SK-N-SH (cell line): ENCODE results near the gene BEST3. TPM values are rescaled to one million over a fixed set of nuclear protein-coding genes. Genes with fewer than 3 reads are reported as not detected.

Source experiments
- CTCF ChIA-PET: fragments of 300-600, 350-600 bp; formaldehyde crosslinking; extraction: SDS; loops from one replicate; lab custom pipeline; 2021; lab: Yijun Ruan, JAX
- POLR2A ChIA-PET: fragments of 350-600 bp; sonication (Branson Sonifier 250); formaldehyde crosslinking; extraction: SDS; loops from one replicate; lab custom pipeline; 2020; ENCODE audit warnings: antibody characterized with exemption, inconsistent platforms; lab: Yijun Ruan, JAX
- DNase-seq: peaks from one replicate; pipeline ENCODE4 v3.0.0; 2012
- H2AFZ ChIP-seq: fragments of 200-600 bp; sonication (generic); 2 replicates; pipeline ENCODE4 v1.8.1; 2016; ENCODE audit warnings: antibody characterized with exemption, mild to moderate bottlenecking, low read depth
- H3F3A ChIP-seq: fragments of 200-600 bp; sonication (generic); replicated peaks from 2 replicates; pipeline ENCODE3; 2016; ENCODE audit warnings: antibody characterized with exemption, mild to moderate bottlenecking; ENCODE audit not compliant: insufficient read depth
- H3K27ac ChIP-seq, 2 experiments: fragments of 200-500 bp in 1 of 2; fragments of 200-600 bp in 1 of 2; sonication (Bioruptor generic) in 1 of 2; sonication (generic), shearing (Covaris generic) in 1 of 2; 2 replicates each; pipeline versions ENCODE4 v1.5.1 to v1.6.1; 2014 to 2016; ENCODE audit warnings: low read depth in 2 of 2, inconsistent platforms in 1 of 2, low read length in 1 of 2, mild to moderate bottlenecking in 1 of 2, mixed read lengths in 1 of 2
- H3K27me3 ChIP-seq: fragments of 200-600 bp; sonication (generic), shearing (Covaris generic); 2 replicates; pipeline ENCODE4 v1.6.1; 2016; ENCODE audit warnings: mixed run types; ENCODE audit not compliant: insufficient read depth
- H3K36me3 ChIP-seq, 2 experiments: fragments of 200-500 bp in 1 of 2; fragments of 200-600 bp in 1 of 2; sonication (Bioruptor generic) in 1 of 2; sonication (generic) in 1 of 2; replicated peaks in 1 of 2; 2 replicates each; pipeline versions ENCODE3 to v1.5.1; 2014 to 2016; ENCODE audit warnings: low read length in 1 of 2, mild to moderate bottlenecking in 1 of 2; ENCODE audit not compliant: insufficient read depth in 2 of 2, control insufficient read depth in 1 of 2
- H3K4me1 ChIP-seq, 2 experiments: fragments of 200-500 bp in 1 of 2; fragments of 200-600 bp in 1 of 2; sonication (Bioruptor generic) in 1 of 2; sonication (generic), shearing (Covaris generic) in 1 of 2; 2 replicates each; pipeline versions ENCODE4 v1.5.1 to v1.6.1; 2014 to 2016; ENCODE audit warnings: low read depth in 1 of 2, low read length in 1 of 2, mixed run types in 1 of 2; ENCODE audit not compliant: insufficient read depth in 2 of 2, control insufficient read depth in 1 of 2
- H3K4me2 ChIP-seq: fragments of 200-600 bp; sonication (generic), shearing (Covaris generic); 2 replicates; pipeline ENCODE4 v1.6.1; 2017; ENCODE audit warnings: mixed run types
- H3K4me3 ChIP-seq, 2 experiments: fragments of 200-500 bp in 1 of 2; fragments of 200-600 bp in 1 of 2; sonication (Bioruptor generic) in 1 of 2; sonication (generic), shearing (Covaris generic) in 1 of 2; 2 replicates each; pipeline versions ENCODE4 v1.5.1 to v1.8.1; 2014 to 2016; ENCODE audit warnings: low read depth in 2 of 2, inconsistent platforms in 1 of 2, low read length in 1 of 2, mild to moderate bottlenecking in 1 of 2, mixed read lengths in 1 of 2, moderate library complexity in 1 of 2
- H3K79me2 ChIP-seq: fragments of 200-600 bp; sonication (generic); 2 replicates; pipeline ENCODE4 v1.8.1; 2017; ENCODE audit warnings: mild to moderate bottlenecking; ENCODE audit not compliant: insufficient read depth
- H3K9ac ChIP-seq: fragments of 200-600 bp; sonication (generic); 2 replicates; pipeline ENCODE4 v1.6.1; 2017; ENCODE audit warnings: mixed run types
- H3K9me2 ChIP-seq: fragments of 200-600 bp; sonication (generic); 2 replicates; pipeline ENCODE4 v1.6.1; 2017; ENCODE audit warnings: mixed run types
- H3K9me3 ChIP-seq: fragments of 200-600 bp; sonication (generic); 2 replicates; pipeline ENCODE4 v1.6.1; 2017; ENCODE audit warnings: mixed run types, mild to moderate bottlenecking, moderate library complexity
- H4K20me1 ChIP-seq: fragments of 200-600 bp; sonication (generic); 2 replicates; pipeline ENCODE4 v1.6.1; 2017; ENCODE audit warnings: mild to moderate bottlenecking, mixed run types; ENCODE audit not compliant: insufficient read depth
- CHD2 ChIP-seq: fragments of 150-350 bp; IDR thresholded peaks from 2 replicates; pipeline ENCODE4 v1.6.1; 2018; ENCODE audit warnings: low read length; ENCODE audit not compliant: partially characterized antibody
- GABPA ChIP-seq: IDR thresholded peaks from 2 replicates; pipeline ENCODE4 v1.4.0; 2012; ENCODE audit warnings: low read depth, mild to moderate bottlenecking
- JUND ChIP-seq: IDR thresholded peaks from 2 replicates; pipeline ENCODE4 v1.4.0; 2012
- MEF2A ChIP-seq: IDR thresholded peaks from 2 replicates; pipeline ENCODE4 v1.4.0; 2012; ENCODE audit warnings: low read depth, borderline replicate concordance
- MXI1 ChIP-seq: IDR thresholded peaks from 2 replicates; pipeline ENCODE4 v1.6.1; 2012; ENCODE audit warnings: mild to moderate bottlenecking, low read depth, low read length, improper control_type of control experiment
- NFIC ChIP-seq: IDR thresholded peaks from 2 replicates; pipeline ENCODE4 v1.4.0; 2012; ENCODE audit warnings: borderline replicate concordance
- RCOR1 ChIP-seq: fragments of 150-350 bp; IDR thresholded peaks from 2 replicates; pipeline ENCODE4 v1.6.1; 2017; ENCODE audit warnings: antibody characterized with exemption, low read length
- SIN3A ChIP-seq: IDR thresholded peaks from 2 replicates; pipeline ENCODE4 v1.6.1; 2012; ENCODE audit warnings: low read depth, mild to moderate bottlenecking, low read length, moderate library complexity, borderline replicate concordance
- TAF1 ChIP-seq: IDR thresholded peaks from 2 replicates; pipeline ENCODE4 v1.6.1; 2012; ENCODE audit warnings: low read depth, mild to moderate bottlenecking, low read length, moderate library complexity, borderline replicate concordance
- YY1 ChIP-seq: IDR thresholded peaks from 2 replicates; pipeline ENCODE4 v1.4.0; 2012; ENCODE audit warnings: low read depth, mild to moderate bottlenecking
- WGBS: methylation state at CpG from one replicate; pipeline ENCODE4 v1.1.6; 2017; ENCODE audit warnings: low lambda C conversion rate; 5-methylcytosine and 5-hydroxymethylcytosine counted together
- polyA plus RNA-seq, 3 experiments: library from polyadenylated mRNA; depleted of rRNA; stranded (reverse); fragments of >200 nt; gene quantifications; 2 replicates each; pipeline ENCODE4 v1.2.3, GENCODE V29; 2012
- TF ChIP-seq, protein P1 (sequence below): IDR thresholded peaks from 2 replicates; pipeline ENCODE4 v1.6.1; 2012; ENCODE audit warnings: mild to moderate bottlenecking, low read depth, low read length, moderate library complexity
- TF ChIP-seq, protein P2 (sequence below): IDR thresholded peaks from 2 replicates; pipeline ENCODE4 v1.4.0; 2012; ENCODE audit warnings: low read depth, borderline replicate concordance
- TF ChIP-seq, protein P3 (sequence below): IDR thresholded peaks from 2 replicates; pipeline ENCODE4 v1.4.0; 2012; ENCODE audit warnings: low read depth, borderline replicate concordance
- TF ChIP-seq, protein P4 (sequence below): fragments of 150-350 bp; IDR thresholded peaks from 2 replicates; pipeline ENCODE4 v1.6.1; 2017; ENCODE audit warnings: antibody characterized with exemption, low read length, low read depth, borderline replicate concordance
- TF ChIP-seq, protein P5 (sequence below): IDR thresholded peaks from 2 replicates; pipeline ENCODE4; 2012

BEST3 gene
- polyA plus RNA-seq, 1 of the 3 experiments (the other 2 are of a cell fraction): 0.48 TPM

DNA sequence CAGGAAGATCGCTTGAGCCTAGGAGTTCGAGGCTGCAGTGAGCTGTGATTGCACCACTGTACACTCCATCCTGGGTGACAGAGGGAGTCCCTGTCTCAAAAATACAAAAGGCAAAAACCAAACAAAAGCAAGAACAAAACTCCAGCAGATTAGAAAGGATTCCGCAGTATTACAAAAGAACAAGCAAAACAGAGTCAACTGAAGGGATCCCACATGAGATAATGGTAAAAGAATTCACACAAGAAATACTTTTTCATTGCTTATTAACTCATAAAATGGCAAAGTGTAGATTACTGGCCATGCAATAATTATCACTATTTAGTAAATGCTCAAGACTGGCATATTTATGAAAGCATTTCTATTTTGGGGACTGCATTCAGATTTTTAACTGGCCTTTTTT is 35.4 kb downstream of the BEST3 start:
- Histone ChIP-seq H3K9ac (no peak overlapping the region), H3K9me3 (no peaks in the 10 kb centered on the region), H3K36me3 (no peaks in the 10 kb centered on the region), H4K20me1 (no peaks in the 10 kb centered on the region), H3K4me2 (no peak overlapping the region), H3K79me2 (no peaks in the 10 kb centered on the region), H3K27me3 (no peaks in the 10 kb centered on the region), H2AFZ (no peak overlapping the region), H3K27ac (no peak overlapping the region), H3F3A (no peaks in the 10 kb centered on the region), H3K9me2 (no peaks in the 10 kb centered on the region), H3K4me1 (no peaks in the 10 kb centered on the region), H3K4me3 (no peak overlapping the region)
- 95% methylated on average over 3 of the region's 3 CpGs for WGBS
- ChIA-PET POLR2A (no interaction called here), CTCF (interaction anchor here (1.0 to 2.3 kb wide), 4 partner anchors 23 to 913 kb away, joined by 3 to 8 read pairs (median 4); no protein-coding TSS in a partner anchor)
- DNase-seq: no peak
- TF ChIP-seq, protein P1, sequence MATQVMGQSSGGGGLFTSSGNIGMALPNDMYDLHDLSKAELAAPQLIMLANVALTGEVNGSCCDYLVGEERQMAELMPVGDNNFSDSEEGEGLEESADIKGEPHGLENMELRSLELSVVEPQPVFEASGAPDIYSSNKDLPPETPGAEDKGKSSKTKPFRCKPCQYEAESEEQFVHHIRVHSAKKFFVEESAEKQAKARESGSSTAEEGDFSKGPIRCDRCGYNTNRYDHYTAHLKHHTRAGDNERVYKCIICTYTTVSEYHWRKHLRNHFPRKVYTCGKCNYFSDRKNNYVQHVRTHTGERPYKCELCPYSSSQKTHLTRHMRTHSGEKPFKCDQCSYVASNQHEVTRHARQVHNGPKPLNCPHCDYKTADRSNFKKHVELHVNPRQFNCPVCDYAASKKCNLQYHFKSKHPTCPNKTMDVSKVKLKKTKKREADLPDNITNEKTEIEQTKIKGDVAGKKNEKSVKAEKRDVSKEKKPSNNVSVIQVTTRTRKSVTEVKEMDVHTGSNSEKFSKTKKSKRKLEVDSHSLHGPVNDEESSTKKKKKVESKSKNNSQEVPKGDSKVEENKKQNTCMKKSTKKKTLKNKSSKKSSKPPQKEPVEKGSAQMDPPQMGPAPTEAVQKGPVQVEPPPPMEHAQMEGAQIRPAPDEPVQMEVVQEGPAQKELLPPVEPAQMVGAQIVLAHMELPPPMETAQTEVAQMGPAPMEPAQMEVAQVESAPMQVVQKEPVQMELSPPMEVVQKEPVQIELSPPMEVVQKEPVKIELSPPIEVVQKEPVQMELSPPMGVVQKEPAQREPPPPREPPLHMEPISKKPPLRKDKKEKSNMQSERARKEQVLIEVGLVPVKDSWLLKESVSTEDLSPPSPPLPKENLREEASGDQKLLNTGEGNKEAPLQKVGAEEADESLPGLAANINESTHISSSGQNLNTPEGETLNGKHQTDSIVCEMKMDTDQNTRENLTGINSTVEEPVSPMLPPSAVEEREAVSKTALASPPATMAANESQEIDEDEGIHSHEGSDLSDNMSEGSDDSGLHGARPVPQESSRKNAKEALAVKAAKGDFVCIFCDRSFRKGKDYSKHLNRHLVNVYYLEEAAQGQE: no peak
- TF ChIP-seq, protein P2, sequence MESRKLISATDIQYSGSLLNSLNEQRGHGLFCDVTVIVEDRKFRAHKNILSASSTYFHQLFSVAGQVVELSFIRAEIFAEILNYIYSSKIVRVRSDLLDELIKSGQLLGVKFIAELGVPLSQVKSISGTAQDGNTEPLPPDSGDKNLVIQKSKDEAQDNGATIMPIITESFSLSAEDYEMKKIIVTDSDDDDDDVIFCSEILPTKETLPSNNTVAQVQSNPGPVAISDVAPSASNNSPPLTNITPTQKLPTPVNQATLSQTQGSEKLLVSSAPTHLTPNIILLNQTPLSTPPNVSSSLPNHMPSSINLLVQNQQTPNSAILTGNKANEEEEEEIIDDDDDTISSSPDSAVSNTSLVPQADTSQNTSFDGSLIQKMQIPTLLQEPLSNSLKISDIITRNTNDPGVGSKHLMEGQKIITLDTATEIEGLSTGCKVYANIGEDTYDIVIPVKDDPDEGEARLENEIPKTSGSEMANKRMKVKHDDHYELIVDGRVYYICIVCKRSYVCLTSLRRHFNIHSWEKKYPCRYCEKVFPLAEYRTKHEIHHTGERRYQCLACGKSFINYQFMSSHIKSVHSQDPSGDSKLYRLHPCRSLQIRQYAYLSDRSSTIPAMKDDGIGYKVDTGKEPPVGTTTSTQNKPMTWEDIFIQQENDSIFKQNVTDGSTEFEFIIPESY: no peak
- no peak for TF ChIP-seq SIN3A
- no peak for TF ChIP-seq NFIC

DNA sequence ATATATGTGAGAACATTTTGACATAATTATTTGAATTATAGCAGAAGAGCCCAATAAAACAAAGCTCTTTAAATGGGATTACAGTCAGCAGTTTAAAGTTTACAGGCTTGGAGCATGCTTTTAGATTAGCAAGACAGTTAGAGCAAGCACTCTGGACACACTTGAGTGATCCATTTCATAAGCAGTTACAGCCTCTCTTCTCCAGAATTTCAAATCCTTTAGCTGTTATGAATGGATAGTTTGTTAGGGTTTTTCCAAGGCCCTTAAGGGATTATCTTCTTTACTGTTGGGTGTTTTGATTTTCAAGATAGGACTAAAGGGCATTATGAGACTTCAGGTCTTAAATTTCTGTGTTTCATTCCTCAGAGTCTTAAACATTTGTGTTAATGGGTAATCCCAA is 36.3 kb downstream of the BEST3 start:
- ChIA-PET POLR2A (no interaction called here), CTCF (interaction anchor here (0.6 to 1.6 kb wide), 5 partner anchors 11 to 305 kb away, joined by 3 to 5 read pairs (median 4); no protein-coding TSS in a partner anchor)
- Histone ChIP-seq H3K27me3 (no peaks in the 10 kb centered on the region), H3K4me1 (no peaks in the 10 kb centered on the region), H3K9me3 (no peaks in the 10 kb centered on the region), H3K36me3 (no peaks in the 10 kb centered on the region), H3F3A (no peaks in the 10 kb centered on the region), H4K20me1 (no peaks in the 10 kb centered on the region), H3K9ac (no peak overlapping the region), H3K4me3 (no peak overlapping the region), H3K9me2 (no peaks in the 10 kb centered on the region), H3K4me2 (no peak overlapping the region), H3K27ac (no peak overlapping the region), H2AFZ (no peak overlapping the region), H3K79me2 (no peaks in the 10 kb centered on the region)
- no peak for DNase-seq
- TF ChIP-seq, protein P3, sequence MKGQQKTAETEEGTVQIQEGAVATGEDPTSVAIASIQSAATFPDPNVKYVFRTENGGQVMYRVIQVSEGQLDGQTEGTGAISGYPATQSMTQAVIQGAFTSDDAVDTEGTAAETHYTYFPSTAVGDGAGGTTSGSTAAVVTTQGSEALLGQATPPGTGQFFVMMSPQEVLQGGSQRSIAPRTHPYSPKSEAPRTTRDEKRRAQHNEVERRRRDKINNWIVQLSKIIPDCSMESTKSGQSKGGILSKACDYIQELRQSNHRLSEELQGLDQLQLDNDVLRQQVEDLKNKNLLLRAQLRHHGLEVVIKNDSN: no peak
- TF ChIP-seq JUND: no peak
- TF ChIP-seq, protein P1: no peak
- TF ChIP-seq, protein P4, sequence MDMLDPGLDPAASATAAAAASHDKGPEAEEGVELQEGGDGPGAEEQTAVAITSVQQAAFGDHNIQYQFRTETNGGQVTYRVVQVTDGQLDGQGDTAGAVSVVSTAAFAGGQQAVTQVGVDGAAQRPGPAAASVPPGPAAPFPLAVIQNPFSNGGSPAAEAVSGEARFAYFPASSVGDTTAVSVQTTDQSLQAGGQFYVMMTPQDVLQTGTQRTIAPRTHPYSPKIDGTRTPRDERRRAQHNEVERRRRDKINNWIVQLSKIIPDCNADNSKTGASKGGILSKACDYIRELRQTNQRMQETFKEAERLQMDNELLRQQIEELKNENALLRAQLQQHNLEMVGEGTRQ: no peak
- TF ChIP-seq TAF1: no peak
- TF ChIP-seq RCOR1: no peak
- TF ChIP-seq NFIC: no peak
- TF ChIP-seq, protein P5, sequence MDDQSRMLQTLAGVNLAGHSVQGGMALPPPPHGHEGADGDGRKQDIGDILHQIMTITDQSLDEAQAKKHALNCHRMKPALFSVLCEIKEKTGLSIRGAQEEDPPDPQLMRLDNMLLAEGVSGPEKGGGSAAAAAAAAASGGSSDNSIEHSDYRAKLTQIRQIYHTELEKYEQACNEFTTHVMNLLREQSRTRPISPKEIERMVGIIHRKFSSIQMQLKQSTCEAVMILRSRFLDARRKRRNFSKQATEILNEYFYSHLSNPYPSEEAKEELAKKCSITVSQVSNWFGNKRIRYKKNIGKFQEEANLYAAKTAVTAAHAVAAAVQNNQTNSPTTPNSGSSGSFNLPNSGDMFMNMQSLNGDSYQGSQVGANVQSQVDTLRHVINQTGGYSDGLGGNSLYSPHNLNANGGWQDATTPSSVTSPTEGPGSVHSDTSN: no peak
- no peak for TF ChIP-seq CHD2
- TF ChIP-seq MEF2A: no peak
- TF ChIP-seq GABPA: no peak
- TF ChIP-seq MXI1: no peak
- no peak for TF ChIP-seq YY1
